Measurements from ENCODE around the gene BCAR1.

BCAR1 gene

GRCh38 chr16:75231570-75231969 lies 19.9 kb downstream of the BCAR1 start:
- H3K4me3 ChIP-seq (ENCODE audit: low read length in 2 of 2), result no peak overlapping the region
- peaks cover 38 to 59% of the 10 kb centered on the region in 2 donors for H3K36me3 ChIP-seq (ENCODE audit: control insufficient read depth in 2 of 2, insufficient read depth in 2 of 2, low read length in 2 of 2)
- H3K4me1 ChIP-seq (ENCODE audit: control insufficient read depth in 2 of 2, insufficient read depth in 2 of 2, low read length in 2 of 2), result peaks cover 8% of the 10 kb centered on the region in 2 donors
- H3K9ac ChIP-seq (ENCODE audit: low read depth in 1 of 2, low read length in 2 of 2), result no peak overlapping the region
- peaks cover 0 to 2% of the 10 kb centered on the region in 2 donors for H3K27me3 ChIP-seq (ENCODE audit: control insufficient read depth in 2 of 2, insufficient read depth in 2 of 2, low read length in 2 of 2)
- no peak overlapping the region for H3K27ac ChIP-seq (ENCODE audit: low read depth in 2 of 2, low read length in 2 of 2)
- H3K9me3 ChIP-seq (ENCODE audit: control insufficient read depth in 2 of 2, low read length in 2 of 2), result no peaks in the 10 kb centered on the region

- H3K4me1 ChIP-seq (ENCODE audit: control insufficient read depth in 2 of 2, insufficient read depth in 2 of 2, low read length in 2 of 2), result peaks cover 8% of the 10 kb centered on the region in 2 donors
- H3K27me3 ChIP-seq (ENCODE audit: control insufficient read depth in 2 of 2, insufficient read depth in 2 of 2, low read length in 2 of 2), result peaks cover 0 to 2% of the 10 kb centered on the region in 2 donors
- H3K4me3 ChIP-seq (ENCODE audit: low read length in 2 of 2), result no peak overlapping the region
- no peaks in the 10 kb centered on the region for H3K9me3 ChIP-seq (ENCODE audit: control insufficient read depth in 2 of 2, low read length in 2 of 2)
- H3K9ac ChIP-seq (ENCODE audit: low read depth in 1 of 2, low read length in 2 of 2), result no peak overlapping the region
- no peak overlapping the region for H3K27ac ChIP-seq (ENCODE audit: low read depth in 2 of 2, low read length in 2 of 2)
- peaks cover 33 to 49% of the 10 kb centered on the region in 2 donors for H3K36me3 ChIP-seq (ENCODE audit: control insufficient read depth in 2 of 2, insufficient read depth in 2 of 2, low read length in 2 of 2)
These were observed 20.8 kb downstream of the BCAR1 start for GRCh38 chr16:75230471-75231110.

DNA sequence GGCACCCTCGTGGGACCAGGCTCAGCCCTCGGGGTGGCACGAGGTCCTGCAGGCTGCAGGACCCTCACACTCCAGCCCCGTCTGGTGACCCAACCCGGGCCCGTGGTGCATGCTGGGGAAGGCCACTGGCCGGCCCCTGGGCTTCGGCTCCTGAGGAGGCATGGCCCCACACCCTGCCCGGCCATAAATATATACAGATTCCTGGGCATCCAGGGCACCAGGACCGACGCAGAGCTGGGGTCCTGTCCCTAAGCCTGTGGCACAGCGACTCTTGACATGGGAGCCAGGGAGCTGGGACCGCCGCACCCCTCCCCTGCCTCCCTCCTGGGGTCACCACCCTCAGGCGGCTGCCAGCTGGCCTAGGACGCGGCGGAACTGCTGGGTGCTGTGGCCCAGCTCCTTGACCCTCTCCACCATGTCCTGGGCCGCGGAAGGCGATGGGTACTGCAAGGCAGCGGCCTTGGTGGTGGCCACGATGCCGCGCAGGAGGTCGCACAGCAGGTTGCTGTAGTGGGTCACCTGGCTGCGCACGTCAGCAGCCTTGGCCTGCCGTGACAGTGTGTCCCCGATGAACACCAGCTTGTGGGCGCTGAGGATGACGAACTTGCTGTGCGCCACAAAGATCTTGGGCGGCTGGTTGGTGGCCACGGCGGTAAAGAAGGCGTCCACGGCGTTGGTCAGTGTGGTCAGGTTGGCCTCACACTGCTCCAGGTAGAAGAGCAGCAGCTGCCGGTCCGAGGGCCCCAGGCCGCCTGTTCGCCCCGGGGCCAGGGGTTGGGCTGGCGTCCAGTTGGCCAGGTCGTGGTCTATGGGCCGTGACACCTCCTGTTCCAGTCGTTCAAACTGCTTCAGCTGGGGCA lies 22.0 kb downstream of the BCAR1 start:
- H3K4me1 ChIP-seq (ENCODE audit: control insufficient read depth in 2 of 2, insufficient read depth in 2 of 2, low read length in 2 of 2), result peaks cover 6 to 7% of the 10 kb centered on the region in 2 donors
- H3K27me3 ChIP-seq (ENCODE audit: control insufficient read depth in 2 of 2, insufficient read depth in 2 of 2, low read length in 2 of 2), result peaks cover 0 to 2% of the 10 kb centered on the region in 2 donors
- H3K27ac ChIP-seq (ENCODE audit: low read depth in 2 of 2, low read length in 2 of 2), result no peak overlapping the region
- no peak overlapping the region for H3K9ac ChIP-seq (ENCODE audit: low read depth in 1 of 2, low read length in 2 of 2)
- no peaks in the 10 kb centered on the region for H3K9me3 ChIP-seq (ENCODE audit: control insufficient read depth in 2 of 2, low read length in 2 of 2)
- peaks cover 26 to 38% of the 10 kb centered on the region in 2 donors for H3K36me3 ChIP-seq (ENCODE audit: control insufficient read depth in 2 of 2, insufficient read depth in 2 of 2, low read length in 2 of 2)
- H3K4me3 ChIP-seq (ENCODE audit: low read length in 2 of 2), result no peak overlapping the region

DNA sequence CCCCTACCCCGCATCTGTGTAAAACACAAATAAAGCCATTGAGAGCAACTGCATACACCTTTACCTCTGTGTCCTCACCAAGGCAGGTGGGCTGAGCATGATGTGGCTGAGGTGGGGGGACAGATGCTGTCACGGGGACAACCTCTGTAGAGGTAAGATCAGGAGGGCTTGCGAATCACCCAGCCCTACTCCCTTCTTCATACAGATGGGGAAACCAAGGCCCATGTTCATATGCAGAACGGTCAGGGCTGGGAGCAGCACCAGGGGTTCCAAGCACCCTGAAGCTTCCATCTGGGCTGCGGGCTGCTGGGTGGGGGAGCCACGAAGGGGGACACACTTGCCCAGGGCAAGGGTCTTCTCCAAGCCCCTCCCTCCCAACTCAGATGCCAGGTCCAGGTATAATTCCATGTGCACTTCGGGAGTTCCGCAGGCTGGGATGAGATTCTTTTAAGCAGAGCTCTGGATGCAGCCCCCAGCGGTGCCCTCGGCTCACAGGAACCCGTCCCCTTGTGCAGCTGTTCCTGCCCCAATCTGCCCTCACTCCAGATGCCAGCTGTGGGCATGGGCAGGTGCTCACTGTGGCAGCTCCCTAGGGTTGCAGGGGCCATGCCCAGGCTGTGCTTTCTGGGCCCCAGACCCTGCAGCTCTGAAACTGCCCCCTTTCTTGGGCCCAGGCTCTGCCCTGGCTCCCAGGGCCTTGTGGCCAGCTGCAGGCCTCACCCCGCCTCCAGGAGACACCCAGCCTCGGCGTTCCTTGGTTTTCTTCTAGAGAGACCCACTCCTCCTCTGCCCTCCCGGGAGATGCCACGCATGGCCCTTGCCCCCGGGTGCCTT lies 23.1 kb downstream of the BCAR1 start:
- H3K4me3 ChIP-seq (ENCODE audit: low read length in 2 of 2), result no peak overlapping the region
- H3K27ac ChIP-seq (ENCODE audit: low read depth in 2 of 2, low read length in 2 of 2), result no peak overlapping the region
- H3K36me3 ChIP-seq (ENCODE audit: control insufficient read depth in 2 of 2, insufficient read depth in 2 of 2, low read length in 2 of 2), result peaks cover 25 to 36% of the 10 kb centered on the region in 2 donors
- peaks cover 0 to 2% of the 10 kb centered on the region in 2 donors for H3K27me3 ChIP-seq (ENCODE audit: control insufficient read depth in 2 of 2, insufficient read depth in 2 of 2, low read length in 2 of 2)
- H3K4me1 ChIP-seq (ENCODE audit: control insufficient read depth in 2 of 2, insufficient read depth in 2 of 2, low read length in 2 of 2), result no peaks in the 10 kb centered on the region
- H3K9me3 ChIP-seq (ENCODE audit: control insufficient read depth in 2 of 2, low read length in 2 of 2), result no peaks in the 10 kb centered on the region
- no peak overlapping the region for H3K9ac ChIP-seq (ENCODE audit: low read depth in 1 of 2, low read length in 2 of 2)

DNA sequence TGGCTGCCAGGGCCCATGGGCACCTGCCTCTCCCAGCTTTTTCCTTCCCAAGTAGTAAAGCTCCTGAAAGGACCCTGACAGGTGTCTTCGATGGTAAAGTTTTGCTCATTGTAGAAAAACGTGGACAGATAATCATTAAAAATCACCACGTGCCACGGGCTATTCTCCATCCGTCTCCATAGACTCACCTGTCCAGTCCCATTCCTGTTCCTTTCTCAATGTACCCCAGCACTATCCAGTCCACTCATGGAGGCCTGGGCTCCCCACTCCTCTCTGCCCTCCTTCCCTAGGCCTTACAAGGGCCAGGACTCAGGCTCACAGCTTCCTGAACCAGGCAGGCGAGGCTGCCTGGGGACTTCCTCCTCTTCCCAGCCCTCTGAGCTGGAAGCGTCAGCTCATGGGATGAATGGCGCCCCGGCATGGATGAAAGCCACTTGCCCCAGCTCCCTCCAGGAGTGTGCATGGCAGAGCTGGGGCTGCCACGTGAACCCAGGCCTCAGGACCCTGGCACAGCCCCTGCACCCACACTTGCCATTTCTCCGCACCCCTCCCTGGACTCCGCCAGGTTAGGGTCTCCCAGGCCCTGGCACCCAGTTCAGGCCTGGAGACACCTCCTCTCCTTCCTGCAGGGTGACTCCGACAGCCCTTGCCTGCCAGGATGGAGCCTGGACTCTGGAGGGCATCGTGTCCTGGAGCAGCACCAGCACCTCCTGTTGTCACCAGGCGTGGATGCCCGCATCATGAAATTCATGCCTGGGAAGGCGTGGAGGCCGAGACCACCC lies 23.9 kb downstream of the BCAR1 start:
- no peak overlapping the region for H3K4me3 ChIP-seq (ENCODE audit: low read length in 2 of 2)
- H3K27ac ChIP-seq (ENCODE audit: low read depth in 2 of 2, low read length in 2 of 2), result no peak overlapping the region
- peaks cover 0 to 2% of the 10 kb centered on the region in 2 donors for H3K27me3 ChIP-seq (ENCODE audit: control insufficient read depth in 2 of 2, insufficient read depth in 2 of 2, low read length in 2 of 2)
- no peaks in the 10 kb centered on the region for H3K4me1 ChIP-seq (ENCODE audit: control insufficient read depth in 2 of 2, insufficient read depth in 2 of 2, low read length in 2 of 2)
- H3K9me3 ChIP-seq (ENCODE audit: control insufficient read depth in 2 of 2, low read length in 2 of 2), result no peaks in the 10 kb centered on the region
- H3K36me3 ChIP-seq (ENCODE audit: control insufficient read depth in 2 of 2, insufficient read depth in 2 of 2, low read length in 2 of 2), result peaks cover 20 to 33% of the 10 kb centered on the region in 2 donors
- no peak overlapping the region for H3K9ac ChIP-seq (ENCODE audit: low read depth in 1 of 2, low read length in 2 of 2)

- H3K4me1 ChIP-seq (ENCODE audit: control insufficient read depth in 2 of 2, insufficient read depth in 2 of 2, low read length in 2 of 2), result no peaks in the 10 kb centered on the region
- H3K9me3 ChIP-seq (ENCODE audit: control insufficient read depth in 2 of 2, low read length in 2 of 2), result no peaks in the 10 kb centered on the region
- peaks cover 0 to 2% of the 10 kb centered on the region in 2 donors for H3K27me3 ChIP-seq (ENCODE audit: control insufficient read depth in 2 of 2, insufficient read depth in 2 of 2, low read length in 2 of 2)
- H3K9ac ChIP-seq (ENCODE audit: low read depth in 1 of 2, low read length in 2 of 2), result no peak overlapping the region
- H3K36me3 ChIP-seq (ENCODE audit: control insufficient read depth in 2 of 2, insufficient read depth in 2 of 2, low read length in 2 of 2), result peaks cover 20 to 30% of the 10 kb centered on the region in 2 donors
- no peak overlapping the region for H3K27ac ChIP-seq (ENCODE audit: low read depth in 2 of 2, low read length in 2 of 2)
- H3K4me3 ChIP-seq (ENCODE audit: low read length in 2 of 2), result no peak overlapping the region
These were observed 24.7 kb downstream of the BCAR1 start for GRCh38 chr16:75226550-75227360.

DNA sequence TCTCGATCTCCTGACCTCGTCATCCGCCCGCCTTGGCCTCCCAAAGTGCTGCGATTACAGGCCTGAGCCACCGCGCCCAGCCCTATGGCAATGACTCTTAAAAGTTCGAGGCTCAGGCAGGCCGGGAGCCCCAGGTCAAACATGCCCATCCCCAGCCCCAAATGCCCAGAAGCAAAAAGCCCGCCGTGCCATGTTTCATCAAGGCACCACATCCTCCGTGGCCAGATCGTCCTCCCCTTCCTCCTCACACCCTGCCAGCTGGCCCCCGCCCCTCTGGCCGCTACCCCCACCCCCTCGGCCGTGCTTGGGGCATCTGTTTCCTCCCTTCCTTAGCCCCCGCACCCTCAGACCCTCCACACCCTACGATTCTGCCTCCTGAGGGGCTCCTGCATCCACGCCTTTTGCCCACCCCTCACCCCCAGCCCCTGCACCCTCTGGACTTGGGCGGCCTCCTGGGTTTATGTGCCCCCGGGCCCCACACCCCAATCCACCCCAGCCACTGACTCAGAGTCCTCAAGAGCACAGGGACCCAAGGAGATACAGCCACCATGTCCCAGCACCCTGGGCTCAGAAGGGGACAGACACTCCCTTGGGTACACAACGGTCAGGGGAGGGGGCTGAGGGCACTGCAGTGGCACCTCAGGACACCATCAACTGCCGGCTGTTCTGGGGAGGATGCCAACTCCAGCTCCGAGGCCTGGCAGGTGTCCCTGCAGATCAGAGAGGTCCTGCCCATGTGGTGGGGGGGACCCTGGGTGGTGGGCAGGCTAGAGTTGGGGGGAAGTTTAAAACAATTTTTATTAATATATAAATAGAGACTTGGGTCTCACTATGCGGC lies 25.5 kb downstream of the BCAR1 start:
- H3K27me3 ChIP-seq (ENCODE audit: control insufficient read depth in 2 of 2, insufficient read depth in 2 of 2, low read length in 2 of 2), result peaks cover 0 to 2% of the 10 kb centered on the region in 2 donors
- no peak overlapping the region for H3K4me3 ChIP-seq (ENCODE audit: low read length in 2 of 2)
- no peak overlapping the region for H3K27ac ChIP-seq (ENCODE audit: low read depth in 2 of 2, low read length in 2 of 2)
- peaks cover 17 to 26% of the 10 kb centered on the region in 2 donors for H3K36me3 ChIP-seq (ENCODE audit: control insufficient read depth in 2 of 2, insufficient read depth in 2 of 2, low read length in 2 of 2)
- H3K9me3 ChIP-seq (ENCODE audit: control insufficient read depth in 2 of 2, low read length in 2 of 2), result no peaks in the 10 kb centered on the region
- no peak overlapping the region for H3K9ac ChIP-seq (ENCODE audit: low read depth in 1 of 2, low read length in 2 of 2)
- no peaks in the 10 kb centered on the region for H3K4me1 ChIP-seq (ENCODE audit: control insufficient read depth in 2 of 2, insufficient read depth in 2 of 2, low read length in 2 of 2)

DNA sequence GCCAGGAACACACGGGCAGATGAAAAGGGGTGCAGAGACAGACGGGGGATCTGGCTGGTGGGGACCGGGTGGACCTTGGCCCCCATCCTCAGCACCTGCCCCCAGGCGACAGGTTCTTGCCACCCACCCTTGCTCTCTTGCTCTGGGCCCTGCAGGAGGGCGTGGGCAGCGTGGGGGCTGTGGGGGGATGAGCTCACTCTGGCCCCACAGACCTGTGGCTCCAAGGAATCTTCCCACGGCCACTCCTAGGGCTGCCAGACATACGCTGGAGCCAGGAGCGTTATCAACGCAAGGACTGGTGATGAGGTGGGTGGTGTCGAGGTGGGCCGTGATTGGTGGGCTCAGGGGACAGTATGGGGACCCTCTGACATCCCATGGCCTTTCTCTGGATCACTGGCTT lies 26.3 kb downstream of the BCAR1 start:
- H3K27ac ChIP-seq (ENCODE audit: low read depth in 2 of 2, low read length in 2 of 2), result no peak overlapping the region
- no peak overlapping the region for H3K4me3 ChIP-seq (ENCODE audit: low read length in 2 of 2)
- no peaks in the 10 kb centered on the region for H3K9me3 ChIP-seq (ENCODE audit: control insufficient read depth in 2 of 2, low read length in 2 of 2)
- no peaks in the 10 kb centered on the region for H3K4me1 ChIP-seq (ENCODE audit: control insufficient read depth in 2 of 2, insufficient read depth in 2 of 2, low read length in 2 of 2)
- H3K9ac ChIP-seq (ENCODE audit: low read depth in 1 of 2, low read length in 2 of 2), result no peak overlapping the region
- peaks cover 0 to 2% of the 10 kb centered on the region in 2 donors for H3K27me3 ChIP-seq (ENCODE audit: control insufficient read depth in 2 of 2, insufficient read depth in 2 of 2, low read length in 2 of 2)
- H3K36me3 ChIP-seq (ENCODE audit: control insufficient read depth in 2 of 2, insufficient read depth in 2 of 2, low read length in 2 of 2), result peaks cover 12 to 20% of the 10 kb centered on the region in 2 donors
